DND-41 (cell line): ENCODE results near the gene SMG6.

Source experiments
- ATAC-seq: fragments of 200-7000 bp; cut with Tn5 transposase; 3 replicates; pipeline ENCODE4 v1.9.1; 2021; ENCODE audit warnings: low read depth; ENCODE audit not compliant: insufficient read depth
- DNase-seq: peaks from one replicate; pipeline ENCODE4 v3.0.0-alpha.2; 2020
- H2AFZ ChIP-seq: 2 replicates; pipeline ENCODE4 v1.6.0; 2012; ENCODE audit warnings: low read depth, low read length
- H3K27ac ChIP-seq: 2 replicates; pipeline ENCODE4 v1.5.1; 2012; ENCODE audit warnings: low read length, inconsistent platforms
- H3K27me3 ChIP-seq: fragments of 200-600 bp; sonication (generic); 2 replicates; pipeline ENCODE4 v1.6.0; 2012; ENCODE audit warnings: low read length, mild to moderate bottlenecking, inconsistent platforms; ENCODE audit not compliant: insufficient read depth, poor library complexity
- H3K36me3 ChIP-seq: 2 replicates; pipeline ENCODE4 v1.5.1; 2012; ENCODE audit warnings: low read length, inconsistent platforms; ENCODE audit not compliant: insufficient read depth
- H3K4me1 ChIP-seq: 2 replicates; pipeline ENCODE4 v1.5.1; 2012; ENCODE audit warnings: mild to moderate bottlenecking, low read length; ENCODE audit not compliant: insufficient read depth
- H3K4me2 ChIP-seq: 2 replicates; pipeline ENCODE4 v1.6.0; 2012; ENCODE audit warnings: mild to moderate bottlenecking, moderate library complexity, low read length, inconsistent platforms; ENCODE audit not compliant: insufficient read depth
- H3K4me3 ChIP-seq, 2 experiments: fragments of 200-600 bp in 1 of 2; shearing (Covaris generic) in 1 of 2; 2 replicates each; pipeline ENCODE4 v1.5.1; 2012 to 2016; ENCODE audit warnings: inconsistent platforms in 2 of 2, low read length in 2 of 2, mild to moderate bottlenecking in 2 of 2, low read depth in 1 of 2, moderate library complexity in 1 of 2
- H3K79me2 ChIP-seq: 2 replicates; pipeline ENCODE4 v1.6.0; 2012; ENCODE audit warnings: low read length, inconsistent platforms; ENCODE audit not compliant: insufficient read depth
- H3K9ac ChIP-seq: 2 replicates; pipeline ENCODE4 v1.6.0; 2012; ENCODE audit warnings: low read depth, mild to moderate bottlenecking, inconsistent platforms, low read length, moderate library complexity
- H3K9me3 ChIP-seq: 2 replicates; pipeline ENCODE4 v1.5.1; 2012; ENCODE audit warnings: low read length, moderate library complexity, mild to moderate bottlenecking, inconsistent platforms; ENCODE audit not compliant: insufficient read depth, severe bottlenecking
- H4K20me1 ChIP-seq: 2 replicates; pipeline ENCODE4 v1.6.0; 2012; ENCODE audit warnings: low read length; ENCODE audit not compliant: insufficient read depth
- CTCF ChIP-seq: IDR thresholded peaks from 2 replicates; pipeline ENCODE4 v1.5.1; 2012; ENCODE audit warnings: borderline replicate concordance, low read length, moderate library complexity, mild to moderate bottlenecking; ENCODE audit not compliant: poor library complexity, severe bottlenecking; ENCODE audit errors: extremely low read depth
- EZH2 ChIP-seq: IDR thresholded peaks from 3 replicates; pipeline ENCODE4 v1.6.1; 2012; ENCODE audit warnings: borderline replicate concordance, low read depth, mild to moderate bottlenecking, moderate library complexity, low read length, inconsistent platforms; ENCODE audit not compliant: severe bottlenecking

The SMG6 gene

GRCh38 chr17:2071455-2072281 lies 231.9 kb downstream of the SMG6 start:
- Histone ChIP-seq H3K4me2 (no peak overlapping the region), H2AFZ (no peak overlapping the region), H3K9ac (no peak overlapping the region), H3K4me1 (no peaks in the 10 kb centered on the region), H3K36me3 (peaks cover 68% of the 10 kb centered on the region), H3K9me3 (no peaks in the 10 kb centered on the region), H3K79me2 (no peaks in the 10 kb centered on the region), H3K27me3 (no peaks in the 10 kb centered on the region), H3K27ac (no peak overlapping the region), H4K20me1 (0 out of 2 replicates have a peak, but pooled peaks cover 3% of the 10 kb centered on the region), H3K4me3 (no peak overlapping the region)
- DNase-seq (no peak), ATAC-seq (no peak)
- TF ChIP-seq EZH2 = no peak
- no peak for TF ChIP-seq CTCF

GRCh38 chr17:2071024-2071385 lies 232.6 kb downstream of the SMG6 start:
- no peaks in the 10 kb centered on the region for H3K79me2 ChIP-seq

GRCh38 chr17:2070241-2071023 lies 233.2 kb downstream of the SMG6 start:
- TF ChIP-seq CTCF (no peak), EZH2 (no peak)
- Histone ChIP-seq H3K4me1 (no peaks in the 10 kb centered on the region), H4K20me1 (peaks cover 3% of the 10 kb centered on the region; the same call in 1 of the 2 replicates), H2AFZ (no peak overlapping the region), H3K36me3 (peaks cover 67% of the 10 kb centered on the region), H3K9ac (no peak overlapping the region), H3K4me2 (no peak overlapping the region), H3K9me3 (no peaks in the 10 kb centered on the region), H3K27me3 (no peaks in the 10 kb centered on the region), H3K4me3 (no peak overlapping the region), H3K79me2 (no peaks in the 10 kb centered on the region), H3K27ac (no peak overlapping the region)
- DNase-seq = no peak
- no peak for ATAC-seq

More at GRCh38 chr17:2071024-2071385, 232.6 kb downstream of the SMG6 start:
- TF ChIP-seq CTCF (no peak), EZH2 (no peak)
- no peak for ATAC-seq
- Histone ChIP-seq H3K4me2 (no peak overlapping the region), H3K36me3 (peaks cover 68% of the 10 kb centered on the region), H3K4me3 (no peak overlapping the region), H4K20me1 (peaks cover 3% of the 10 kb centered on the region; the same call in 1 of the 2 replicates), H3K9me3 (no peaks in the 10 kb centered on the region), H3K27me3 (no peaks in the 10 kb centered on the region), H3K9ac (no peak overlapping the region), H2AFZ (no peak overlapping the region), H3K27ac (no peak overlapping the region), H3K4me1 (no peaks in the 10 kb centered on the region)
- DNase-seq = no peak
